ENCODE measurements around the gene SNAP47.
A peak's percentile ranks its signal among the peaks of the same experiment; 100 is the strongest.

Gene SNAP47

DNA sequence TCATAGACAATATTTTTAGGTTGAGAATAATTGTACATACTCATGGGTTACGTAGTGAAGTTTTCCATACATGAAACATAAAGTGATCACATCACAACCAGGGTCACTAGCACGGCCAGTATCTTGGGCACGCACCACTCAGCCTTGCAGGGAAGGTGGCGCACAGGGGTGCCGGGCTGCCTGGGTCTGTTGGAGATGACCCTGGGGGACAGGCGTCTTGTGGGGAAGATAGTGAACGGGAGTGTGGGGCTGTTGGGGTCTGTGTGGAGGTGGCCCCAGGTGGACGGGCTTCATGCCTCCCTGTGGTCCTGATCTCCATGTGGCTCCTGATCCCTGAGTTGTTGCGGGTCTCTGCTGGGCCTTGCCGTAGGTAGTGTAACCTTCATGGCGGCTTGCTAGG is 41.9 kb downstream of the SNAP47 start:
- intact Hi-C loops (cut with DNase I): no loop called here
- peak in 3 of 42 donors; percentile 11 to 27 (median 25) for DNase-seq

DNA sequence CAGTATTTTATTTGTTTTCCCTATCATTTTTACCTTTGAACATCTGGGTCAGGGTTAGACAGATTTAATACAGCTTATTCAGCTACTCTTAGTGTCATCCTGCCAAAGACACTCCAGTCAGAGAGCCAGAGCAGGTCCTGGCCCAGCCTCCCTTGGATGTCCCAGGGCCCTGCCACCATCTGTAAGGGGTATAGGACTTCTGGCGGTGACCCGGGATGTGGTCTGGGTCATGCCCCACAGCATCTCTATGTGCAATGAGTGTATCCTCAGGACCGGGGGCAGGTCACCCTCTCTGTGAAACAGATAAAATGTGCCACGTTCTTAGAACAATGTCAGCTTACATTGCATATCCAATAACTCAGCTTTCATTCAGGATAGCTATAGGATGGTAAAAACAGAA is 42.4 kb downstream of the SNAP47 start:
- intact Hi-C loops (cut with DNase I): no loop called here
- DNase-seq: peak in 2 of 42 donors; percentile 10 to 19

DNA sequence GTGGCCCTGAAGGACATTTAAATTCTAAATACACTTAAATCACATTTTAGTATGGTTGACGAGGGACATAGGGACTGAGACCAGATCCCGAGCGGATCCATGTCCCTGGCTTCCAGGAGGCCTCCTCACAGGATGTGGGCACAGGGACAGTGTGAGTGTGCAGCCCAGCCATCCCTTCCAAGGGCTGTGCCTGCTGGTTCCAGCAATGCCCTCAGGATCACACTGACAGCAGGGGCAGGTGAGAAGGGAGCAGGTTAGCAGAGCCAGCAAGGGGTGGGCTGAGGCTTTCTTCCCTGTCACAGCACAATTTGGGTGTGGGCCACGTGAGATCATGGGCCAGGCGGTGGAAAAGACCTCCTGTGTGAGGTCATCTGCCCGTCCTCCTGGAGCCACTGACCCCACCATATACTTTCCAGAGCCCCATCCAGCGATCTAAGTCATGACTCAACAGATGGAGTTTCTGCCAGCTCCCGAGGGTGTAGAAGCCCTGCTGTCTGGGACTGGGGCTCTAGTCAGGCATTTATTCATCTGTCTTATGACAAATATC is 43.2 kb downstream of the SNAP47 start:
- peak in 6 of 42 donors; percentile 1 to 30 (median 8) for DNase-seq
- intact Hi-C loops (cut with DNase I): no loop called here

DNA sequence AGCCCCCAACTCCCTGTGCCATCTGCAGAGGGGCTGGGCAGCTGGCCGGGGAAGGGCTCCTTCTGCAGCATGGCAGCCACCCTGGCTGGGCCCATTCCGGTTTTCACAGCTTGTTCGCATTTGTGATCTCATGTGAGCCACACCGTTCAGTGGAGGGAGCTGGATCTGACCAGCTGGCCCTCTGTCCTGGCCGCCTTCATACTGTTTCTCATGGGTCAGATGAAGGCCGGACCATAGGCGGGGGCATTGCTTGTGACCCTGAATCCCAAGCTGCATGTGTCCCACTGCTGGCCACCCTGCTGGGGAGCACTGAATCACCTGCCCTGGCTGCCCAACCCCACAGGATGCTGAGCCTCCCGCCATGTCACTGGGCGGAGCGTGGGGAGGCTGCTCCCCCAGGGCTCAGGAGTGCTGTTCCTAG is 43.8 kb downstream of the SNAP47 start:
- intact Hi-C loops (cut with DNase I): no loop called here
- DNase-seq: peak in 8 of 42 donors; percentile 0 to 31 (median 14)

DNA sequence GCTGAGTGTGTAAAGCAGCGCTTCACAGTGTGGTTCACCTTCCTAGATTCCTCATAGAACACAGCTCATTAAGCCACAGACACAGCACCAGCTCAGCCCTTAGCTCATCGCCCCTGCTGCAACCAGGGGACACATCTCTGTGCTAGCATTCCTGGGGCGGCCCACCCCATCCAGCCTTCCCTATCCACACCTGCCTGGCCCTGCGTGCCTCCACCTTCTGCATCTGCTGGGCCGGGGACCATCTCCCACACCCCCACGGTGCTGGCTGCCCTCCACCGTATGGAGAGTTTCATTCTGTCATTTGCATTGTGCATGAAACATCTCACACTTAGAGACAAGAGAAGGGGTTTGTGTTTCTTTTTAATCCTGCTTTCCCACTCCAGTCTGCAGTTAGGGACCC is 44.5 kb downstream of the SNAP47 start:
- intact Hi-C loops (cut with DNase I): no loop called here
- peak in 6 of 42 donors; percentile 2 to 33 (median 17) for DNase-seq

DNA sequence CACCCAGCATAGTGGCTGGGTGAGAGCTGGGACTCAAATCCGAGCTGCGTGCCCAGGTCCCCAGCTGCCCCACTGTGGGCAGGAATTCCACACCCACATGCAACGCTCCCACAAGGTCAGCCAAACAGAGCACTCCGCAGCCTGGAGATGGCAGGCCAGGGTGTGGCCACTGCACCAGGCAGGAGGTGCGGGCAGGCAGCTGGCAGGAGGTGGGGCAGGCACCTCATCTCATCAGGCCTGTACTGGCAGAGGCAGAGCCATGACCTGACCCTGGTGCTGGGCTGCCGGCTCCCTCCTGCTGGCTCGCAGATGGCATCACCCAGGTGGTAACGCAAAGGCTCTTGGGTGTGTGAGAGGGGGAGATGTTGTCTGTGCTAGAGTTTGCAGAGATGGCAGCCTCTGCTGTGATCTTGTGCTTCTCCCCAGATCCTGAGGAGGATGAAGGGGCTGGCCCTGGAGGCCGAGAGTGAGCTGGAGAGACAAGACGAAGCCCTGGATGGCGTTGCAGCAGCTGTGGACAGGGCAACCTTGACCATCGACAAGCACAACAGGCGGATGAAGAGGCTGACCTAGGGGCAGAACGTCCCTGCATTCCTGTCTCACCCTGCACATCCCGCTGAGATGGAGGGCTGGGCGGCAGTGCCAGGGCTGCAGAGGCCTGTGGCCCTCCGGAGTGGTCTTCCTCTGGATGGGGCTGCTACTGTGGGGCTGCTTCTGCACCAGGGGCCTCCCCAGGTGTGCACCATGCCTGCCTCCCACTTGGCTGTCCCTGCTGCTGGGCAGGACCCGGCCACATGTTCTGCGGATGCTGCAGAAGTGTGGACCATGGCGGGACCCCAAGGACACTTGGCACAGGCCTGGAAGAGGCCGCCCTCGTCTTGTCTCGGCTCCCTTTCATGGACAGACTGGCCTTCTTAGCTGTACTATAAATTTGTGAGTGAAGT is 45.1 kb downstream of the SNAP47 start:
- peak in 13 of 42 donors; percentile 4 to 36 (median 12) for DNase-seq
- intact Hi-C loops (cut with DNase I): no loop called here

DNA sequence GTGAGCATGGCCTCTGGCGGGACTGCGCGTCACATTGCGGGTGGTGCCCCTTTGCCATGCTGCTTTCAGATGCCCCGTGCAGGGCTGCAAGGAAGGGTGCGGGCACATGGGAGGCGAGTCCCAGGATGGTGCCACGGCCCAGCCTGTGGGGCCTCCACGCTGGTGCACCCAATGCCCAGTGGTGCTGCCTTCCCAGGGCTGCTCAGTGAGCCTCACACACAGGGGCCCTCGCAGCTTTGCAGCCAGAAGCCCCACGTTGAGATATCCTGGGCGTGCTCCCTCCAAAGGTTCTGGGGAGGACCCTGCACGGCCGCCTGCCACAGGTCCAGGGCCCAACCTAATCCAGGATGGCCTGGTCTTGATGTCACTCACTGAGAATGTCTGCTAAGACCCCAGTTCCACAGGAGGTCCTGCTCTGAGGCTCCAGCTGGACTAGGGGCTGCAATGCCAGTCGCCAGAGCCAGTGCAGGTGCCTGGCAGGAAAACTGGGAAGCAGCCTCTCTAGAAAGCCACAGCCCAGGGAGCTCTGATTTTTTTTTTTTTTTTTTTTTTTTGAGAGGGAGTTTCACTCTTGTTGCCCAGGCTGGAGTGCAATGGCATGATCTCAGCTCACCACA is 46.2 kb downstream of the SNAP47 start:
- intact Hi-C loops (cut with DNase I): no loop called here
- DNase-seq: peak in 11 of 42 donors; percentile 4 to 36 (median 13)

DNA sequence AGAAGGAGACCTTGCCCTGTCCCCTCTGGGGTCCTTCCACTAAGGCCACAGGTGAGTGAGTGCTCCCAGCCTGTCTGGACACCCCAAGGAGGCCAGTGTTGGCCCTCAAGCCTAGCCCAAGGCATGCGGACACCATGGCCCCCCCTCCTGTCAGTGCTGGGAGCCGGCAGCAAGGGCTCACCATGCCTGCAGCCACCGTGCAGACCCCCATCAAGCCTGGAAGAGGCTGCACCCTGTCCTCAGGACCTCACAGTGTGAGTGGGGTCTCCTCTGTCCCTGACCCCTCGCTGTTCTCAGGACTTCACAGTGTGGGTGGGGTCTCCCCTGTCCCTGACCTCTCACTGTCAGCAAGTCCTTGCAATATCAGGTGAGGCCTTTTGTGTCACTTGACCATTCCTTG is 47.0 kb downstream of the SNAP47 start:
- peak in 5 of 42 donors; percentile 6 to 27 (median 19) for DNase-seq
- intact Hi-C loops (cut with DNase I): no loop called here

DNA sequence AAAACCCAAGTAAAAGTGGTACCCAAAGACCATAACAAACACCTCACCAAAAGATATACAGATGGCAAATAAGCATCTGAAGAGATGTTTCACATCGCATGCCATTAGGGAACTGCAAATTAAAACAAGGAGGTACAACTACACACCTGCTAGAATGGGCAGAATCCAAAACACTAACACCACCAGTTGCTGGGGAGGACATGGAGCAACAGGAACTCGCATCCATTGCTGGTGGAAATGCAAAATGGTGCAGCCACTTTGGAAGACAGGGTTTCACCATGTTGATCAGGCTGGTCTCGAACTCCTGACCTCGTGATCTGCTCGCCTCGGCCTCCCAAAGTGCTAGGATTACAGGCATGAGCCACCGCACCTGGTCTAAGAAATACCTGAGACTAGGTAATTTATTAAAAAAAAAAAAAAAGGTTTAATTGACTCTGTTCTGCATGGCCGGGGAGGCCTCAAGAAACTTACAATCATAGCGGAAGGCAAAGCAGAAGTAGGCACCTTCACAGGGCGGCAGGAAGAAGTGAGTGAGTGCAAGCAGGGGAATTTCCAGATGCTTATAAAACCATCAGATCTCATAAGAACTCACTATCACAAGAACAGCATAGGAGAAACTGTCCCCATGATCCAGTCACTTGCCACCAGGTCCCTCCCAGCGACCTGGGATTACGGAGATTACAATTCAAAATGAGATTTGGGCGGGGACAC is 50.0 kb downstream of the SNAP47 start:
- peak in 1 of 42 donors; percentile 31 for DNase-seq
- intact Hi-C loops (cut with DNase I): no loop called here

DNA sequence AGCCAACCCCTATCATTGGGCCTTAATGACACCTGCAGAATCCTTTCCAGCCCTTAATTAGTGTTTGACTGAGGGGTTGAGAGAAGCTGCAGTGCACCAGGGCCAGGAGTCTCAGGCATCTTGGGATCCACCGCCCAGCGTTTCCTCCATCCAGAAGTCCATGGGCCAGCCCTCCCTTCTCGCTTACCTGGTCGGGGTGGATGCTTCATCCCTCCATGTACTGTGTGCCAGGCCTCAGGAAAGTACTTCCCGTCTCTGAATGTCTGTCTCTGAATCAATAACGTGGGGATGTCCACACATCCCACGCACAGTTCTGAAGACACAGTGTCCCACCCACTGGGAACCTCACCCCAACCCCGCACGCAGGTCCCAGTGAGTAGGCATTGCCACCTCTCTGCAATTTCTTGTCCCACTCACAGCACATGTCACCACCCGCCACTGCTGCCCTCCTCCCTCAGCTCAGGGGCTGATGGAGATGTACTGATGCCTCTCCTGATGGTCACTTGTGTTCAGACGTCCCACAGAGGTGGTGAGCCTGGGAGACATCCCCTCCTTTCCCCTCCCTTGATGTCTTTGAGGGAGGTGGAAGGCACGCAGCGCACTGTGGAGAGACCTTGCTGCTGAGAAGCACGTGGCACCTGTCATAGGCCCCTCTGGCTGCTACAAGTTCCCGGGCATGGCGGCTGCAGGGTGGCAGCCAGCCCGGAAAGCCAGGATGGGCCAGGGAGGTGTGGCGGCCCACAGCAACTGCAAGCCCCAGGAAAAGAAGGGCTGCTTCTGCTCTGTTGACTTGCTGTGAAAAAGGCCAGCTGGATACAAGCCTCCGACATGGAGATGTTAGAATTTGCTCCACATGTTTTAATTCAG is 50.8 kb downstream of the SNAP47 start:
- DNase-seq: peak in 10 of 42 donors; percentile 9 to 45 (median 26)
- intact Hi-C loops (cut with DNase I): no loop called here

DNA sequence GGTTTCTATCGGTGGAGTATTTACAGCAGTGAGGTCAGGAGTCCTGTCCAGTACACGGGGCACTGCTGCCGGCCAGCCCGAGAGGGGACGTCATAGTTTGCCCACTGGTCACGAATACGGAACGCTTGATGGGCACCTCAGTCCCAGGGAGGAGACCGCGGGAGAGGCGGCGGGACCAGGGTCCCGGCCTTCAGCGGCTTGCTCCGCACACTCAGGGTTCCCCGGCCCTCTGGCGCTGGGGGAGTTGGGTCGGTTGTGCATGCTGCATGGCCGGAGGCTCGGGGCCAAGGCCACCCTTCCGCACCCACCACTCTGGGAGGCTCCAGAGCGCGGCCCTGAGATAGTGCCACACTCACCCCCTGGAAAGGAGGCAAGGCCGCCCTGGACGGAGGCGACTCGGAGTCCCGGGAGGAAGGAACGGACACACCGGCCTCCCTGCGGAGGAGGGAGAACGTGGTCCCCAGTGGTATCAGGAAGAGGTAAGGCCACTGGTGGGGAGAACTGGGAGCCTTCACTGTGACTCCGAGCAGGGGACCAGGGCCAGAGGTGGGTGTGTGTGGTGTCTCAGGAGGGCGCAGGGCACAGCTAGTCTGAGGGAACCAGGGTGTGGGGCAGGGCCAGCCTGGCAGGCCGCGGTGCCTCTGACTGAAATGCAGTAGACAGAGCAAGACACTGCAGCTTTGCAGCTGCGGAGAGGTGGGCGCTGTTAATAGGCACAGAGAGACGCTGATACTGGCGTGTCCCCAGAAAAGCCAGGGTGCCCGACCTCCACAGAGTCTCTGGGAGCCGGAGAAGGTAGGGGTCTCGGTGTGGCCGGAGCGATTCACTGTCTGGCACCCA is 51.7 kb downstream of the SNAP47 start:
- DNase-seq: peak in 11 of 42 donors; percentile 24 to 68 (median 43)
- intact Hi-C loops (cut with DNase I): no loop called here

DNA sequence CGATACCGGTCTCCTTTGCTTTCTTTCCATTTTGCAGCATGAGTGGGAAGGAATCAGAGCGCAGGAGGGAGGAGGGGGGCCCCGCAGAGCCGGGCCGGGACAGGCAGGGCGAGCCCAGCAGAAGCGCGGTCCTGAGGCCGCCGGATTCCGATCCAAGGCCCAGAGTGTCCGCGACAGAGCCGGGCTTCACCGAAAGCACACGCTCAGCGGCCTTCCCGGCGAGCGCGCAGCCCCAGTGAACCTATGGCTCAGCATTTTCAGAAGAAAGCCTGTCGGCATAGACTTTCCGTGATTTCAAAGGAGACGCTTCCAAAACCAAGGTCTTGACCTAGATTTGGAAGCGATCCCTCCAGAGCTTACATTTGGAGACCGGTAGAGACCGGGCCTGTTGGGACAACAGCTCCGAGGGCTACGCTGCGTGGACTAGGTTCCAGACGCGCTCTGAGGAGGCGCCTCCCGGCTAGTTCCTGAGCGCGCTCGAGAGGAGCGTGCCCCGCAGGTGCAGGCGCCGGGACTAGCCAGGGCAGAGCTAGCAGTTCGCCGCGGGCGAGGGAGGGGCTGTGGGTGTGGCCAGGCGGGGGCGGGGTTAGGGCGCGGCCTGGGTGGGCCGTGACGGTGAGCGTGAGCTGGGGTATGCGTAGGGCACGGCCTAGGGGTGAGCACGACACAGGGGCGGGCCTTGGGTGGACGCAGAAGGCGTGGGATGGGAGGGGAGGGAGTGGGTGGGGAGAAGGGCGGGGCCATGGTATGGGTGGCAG is 52.5 kb downstream of the SNAP47 start:
- peak; percentile 42 to 93 (median 81) for DNase-seq
- intact Hi-C loops (cut with DNase I): no loop called here

DNA sequence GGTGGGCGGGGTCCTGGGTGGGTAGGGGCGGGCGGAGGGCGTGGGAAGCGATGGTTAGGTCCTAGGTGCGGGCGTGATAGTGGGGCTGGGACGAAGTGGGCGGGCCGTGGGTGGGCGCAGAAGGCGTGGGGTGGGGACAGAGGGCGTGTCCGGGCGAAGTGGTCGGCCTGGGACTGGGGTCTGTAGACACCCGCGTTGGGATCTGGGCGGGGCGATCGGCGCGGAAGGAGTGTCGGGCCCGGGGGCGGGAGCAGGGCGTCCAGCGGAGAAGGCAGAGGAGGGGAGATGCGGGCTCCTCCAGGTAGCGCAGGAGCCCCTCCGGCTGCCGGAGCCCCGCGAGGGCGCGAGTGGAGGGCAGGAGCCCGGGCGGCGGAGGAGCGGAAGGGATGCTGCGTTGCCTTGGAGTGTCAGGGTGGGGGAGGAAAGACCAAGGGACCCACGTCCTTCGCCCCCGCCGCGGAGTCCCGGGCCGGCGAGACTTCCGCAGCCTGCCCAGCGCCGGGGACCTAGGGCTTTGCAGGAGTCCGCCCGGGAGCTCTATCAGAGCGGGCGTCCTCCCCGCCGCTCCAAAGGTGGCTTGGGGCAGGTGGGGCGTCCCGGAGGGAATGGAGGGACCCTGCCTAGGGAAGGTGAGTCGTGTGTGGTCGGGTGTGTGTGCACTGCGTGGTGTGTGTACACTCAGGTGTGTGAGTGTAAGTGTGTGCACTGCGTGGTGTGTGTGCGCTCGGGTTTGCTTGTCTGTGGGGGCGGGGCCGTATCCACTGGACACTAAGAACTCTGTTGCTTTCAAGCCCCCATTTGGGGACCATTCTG is 53.2 kb downstream of the SNAP47 start:
- intact Hi-C loops (cut with DNase I): no loop called here
- peak in 19 of 42 donors; percentile 32 to 75 (median 54) for DNase-seq

DNA sequence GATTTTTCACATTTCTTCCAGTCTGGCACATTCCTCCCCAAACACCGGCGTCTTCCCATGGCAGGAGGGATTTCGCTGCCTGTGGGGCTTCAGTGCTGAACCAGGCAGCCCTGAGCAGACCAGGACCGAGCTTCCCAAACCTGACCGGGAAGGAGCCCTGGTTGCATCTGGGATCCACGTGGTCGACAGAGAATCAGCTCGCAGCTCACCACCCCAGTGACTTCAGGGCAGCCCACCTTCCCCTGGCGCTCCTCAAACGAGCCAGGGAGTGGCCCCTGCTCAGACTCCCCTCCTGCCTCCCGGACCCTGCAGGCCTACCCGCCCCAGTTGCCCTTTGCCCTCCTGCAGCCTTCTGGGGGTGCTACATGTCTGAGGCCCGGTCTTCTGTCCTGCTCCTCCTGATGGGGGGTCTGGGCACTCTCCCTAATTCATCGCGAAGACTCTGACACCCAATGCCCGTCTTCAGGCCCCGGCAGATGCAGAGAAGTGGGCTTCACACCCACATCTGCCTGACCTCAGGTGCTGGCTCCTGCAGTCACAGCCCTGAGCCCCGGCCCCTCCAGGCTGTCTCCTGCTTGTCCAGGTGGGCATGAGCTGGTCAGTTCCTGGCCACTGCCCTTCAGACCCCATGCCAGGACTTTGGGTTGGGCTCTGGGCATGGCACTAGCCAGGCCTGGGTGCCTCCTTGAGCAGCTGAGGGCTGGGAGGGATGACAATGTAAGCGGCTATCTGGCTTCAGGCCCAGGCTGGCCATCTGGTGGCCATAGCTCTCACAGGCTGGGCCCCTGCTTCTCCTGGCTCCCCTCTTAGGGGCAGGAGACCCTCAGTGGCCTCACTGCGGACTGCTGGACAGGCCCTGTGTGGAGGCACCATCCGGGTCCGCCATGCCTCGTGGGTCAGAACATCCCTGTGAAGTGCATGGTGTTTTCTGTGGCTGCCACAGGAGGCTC is 54.1 kb downstream of the SNAP47 start:
- intact Hi-C loops (cut with DNase I): no loop called here
- DNase-seq: peak in 4 of 42 donors; percentile 13 to 47 (median 37)

DNA sequence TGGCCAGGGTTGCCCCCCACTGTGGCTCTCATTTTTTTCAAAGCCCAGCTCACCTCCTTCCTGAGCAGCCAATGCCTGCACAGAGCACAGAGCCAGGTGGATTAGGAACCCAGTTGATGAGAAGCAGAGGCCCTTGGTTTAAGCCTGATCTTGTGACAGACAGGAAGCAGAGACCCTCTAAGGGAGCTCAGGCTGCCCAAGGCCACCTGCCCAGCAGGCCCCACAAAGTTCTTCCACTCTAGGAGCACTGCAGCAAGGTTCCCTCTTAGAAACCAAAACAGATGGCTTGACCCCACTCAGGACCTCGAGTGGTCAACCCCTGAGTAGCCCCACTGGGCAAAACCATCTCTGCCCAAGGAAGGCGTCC is 54.8 kb downstream of the SNAP47 start:
- intact Hi-C loops (cut with DNase I): no loop called here
- peak in 1 of 42 donors; percentile 32 for DNase-seq

Data from head of caudate nucleus (tissue), 42 donors.